ENCODE results near the gene SIPA1L3.

Gene SIPA1L3

GRCh38 chr19:37970699-37971098, 63.7 kb downstream of the SIPA1L3 start:
- H3K4me3 ChIP-seq (ENCODE audit: low read length): no peak overlapping the region
- TF ChIP-seq ZNF274 (IDR thresholded peaks at IDR 0.05; ENCODE audit: low read depth, low read length): no peak

GRCh38 chr19:37972803-37973202, 65.8 kb downstream of the SIPA1L3 start:
- no peak overlapping the region for H3K4me3 ChIP-seq (ENCODE audit: low read length)
- TF ChIP-seq ZNF274 (IDR thresholded peaks at IDR 0.05; ENCODE audit: low read depth, low read length): no peak

GRCh38 chr19:37973666-37974065, 66.7 kb downstream of the SIPA1L3 start:
- no peak for TF ChIP-seq ZNF274 (IDR thresholded peaks at IDR 0.05; ENCODE audit: low read depth, low read length)
- no peak overlapping the region for H3K4me3 ChIP-seq (ENCODE audit: low read length)

GRCh38 chr19:37975071-37975470, 68.1 kb downstream of the SIPA1L3 start:
- no peak for TF ChIP-seq ZNF274 (IDR thresholded peaks at IDR 0.05; ENCODE audit: low read depth, low read length)
- no peak overlapping the region for H3K4me3 ChIP-seq (ENCODE audit: low read length)

GRCh38 chr19:37975596-37976515, 68.8 kb downstream of the SIPA1L3 start:
- TF ChIP-seq ZNF274 (IDR thresholded peaks at IDR 0.05; ENCODE audit: low read depth, low read length): no peak
- no peak overlapping the region for H3K4me3 ChIP-seq (ENCODE audit: low read length)

GRCh38 chr19:37977391-37977790, 70.4 kb downstream of the SIPA1L3 start:
- H3K4me3 ChIP-seq (ENCODE audit: low read length): no peak overlapping the region
- TF ChIP-seq ZNF274 (IDR thresholded peaks at IDR 0.05; ENCODE audit: low read depth, low read length): no peak

DNA sequence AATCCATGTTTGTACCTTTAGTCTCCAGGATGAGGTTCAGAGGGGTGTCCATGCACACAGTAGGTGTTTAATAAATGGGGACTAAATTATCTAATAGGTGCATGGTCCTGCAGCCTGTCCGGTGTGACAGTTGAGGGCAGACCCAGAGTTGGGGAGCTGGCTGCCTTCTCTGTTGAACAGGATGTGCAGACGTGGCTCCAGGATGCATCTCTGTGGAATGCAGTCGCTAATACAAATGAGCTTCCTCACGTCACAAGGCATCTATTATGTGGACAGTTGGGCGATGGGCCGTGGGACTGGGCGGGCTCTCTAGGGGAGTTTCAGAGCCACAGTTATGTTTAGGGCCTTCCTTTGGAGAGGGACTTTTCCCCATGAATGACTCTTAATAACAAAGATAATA, 71.0 kb downstream of the SIPA1L3 start:
- TF ChIP-seq ZNF274 (IDR thresholded peaks at IDR 0.05; ENCODE audit: low read depth, low read length): no peak
- no peak overlapping the region for H3K4me3 ChIP-seq (ENCODE audit: low read length)

- TF ChIP-seq ZNF274 (IDR thresholded peaks at IDR 0.05; ENCODE audit: low read depth, low read length): no peak
- H3K4me3 ChIP-seq (ENCODE audit: low read length): peak overlapping the region; percentile 17; the same call in 1 of the 2 replicates
These were observed 72.6 kb downstream of the SIPA1L3 start for GRCh38 chr19:37979547-37980082.

DNA sequence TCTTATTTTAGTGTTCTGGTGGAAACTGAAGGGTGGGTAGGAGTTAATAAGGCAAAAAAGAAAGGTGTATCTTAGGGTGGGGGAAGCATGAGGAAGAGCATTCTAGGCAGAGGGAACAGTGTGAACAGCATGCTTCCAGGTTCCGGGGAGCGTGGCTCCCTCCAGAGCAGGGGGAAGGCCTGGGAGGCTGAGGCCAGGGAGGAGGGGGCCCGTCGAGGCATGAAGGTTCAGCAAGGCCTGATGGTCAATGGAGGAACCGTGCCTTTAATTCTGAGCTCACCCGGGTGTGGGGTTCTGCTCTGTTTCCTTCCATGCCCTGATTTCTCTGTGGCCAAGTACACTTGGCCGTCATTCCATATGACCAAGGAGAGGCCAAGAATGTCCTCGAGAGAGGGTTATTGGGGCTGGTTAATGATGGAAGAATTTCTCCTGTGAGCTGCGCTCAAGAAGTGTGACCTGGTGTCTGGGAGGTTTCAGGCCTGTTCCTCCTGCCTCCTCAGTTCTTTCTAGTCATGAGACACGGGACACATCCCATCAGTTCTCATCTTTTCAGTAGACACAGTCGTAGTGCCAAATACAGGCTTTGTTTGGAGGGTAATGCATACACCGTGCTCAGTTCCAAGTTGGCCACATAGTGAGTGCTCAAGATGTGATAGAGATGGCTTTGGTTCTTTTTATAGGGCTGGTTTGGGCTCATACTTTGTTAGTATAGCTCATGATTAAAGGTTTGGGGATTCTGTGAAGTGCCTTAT, 73.6 kb downstream of the SIPA1L3 start:
- H3K4me3 ChIP-seq (ENCODE audit: low read length): no peak overlapping the region; the same call in 1 of the 2 replicates
- no peak for TF ChIP-seq ZNF274 (IDR thresholded peaks at IDR 0.05; ENCODE audit: low read depth, low read length)

DNA sequence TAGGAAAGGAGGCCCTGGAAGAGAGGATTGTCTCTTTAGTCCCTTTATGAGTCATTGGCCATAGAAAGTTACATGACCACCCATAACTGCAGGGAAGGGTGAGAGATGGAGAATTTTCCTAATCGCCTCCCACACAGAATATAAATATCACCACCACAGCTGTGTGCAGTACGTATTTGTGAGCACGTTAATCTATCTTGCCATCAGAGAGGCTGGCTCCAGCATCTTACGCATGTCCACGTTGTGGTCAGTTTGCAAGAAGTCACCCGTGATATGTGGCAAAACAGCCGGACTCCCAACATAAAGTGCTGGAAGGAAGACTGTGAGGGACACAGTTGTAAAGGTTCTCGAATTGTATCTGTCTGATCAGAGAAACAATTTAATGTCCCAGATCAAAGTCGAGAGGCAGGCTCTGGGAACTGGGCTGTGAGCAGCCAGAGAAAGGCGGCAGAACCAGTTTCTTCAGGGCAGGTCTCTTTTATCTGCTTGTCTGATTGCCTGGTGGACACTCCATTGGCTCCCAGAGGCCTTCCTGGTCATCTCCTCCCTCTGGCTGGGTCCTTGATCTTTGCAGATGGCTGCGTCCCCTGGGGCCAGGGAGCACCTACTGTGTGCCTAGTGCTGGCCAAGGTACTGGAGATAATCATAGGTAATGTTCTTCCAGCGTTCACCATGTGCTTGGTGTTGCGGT, 74.9 kb downstream of the SIPA1L3 start:
- H3K4me3 ChIP-seq (ENCODE audit: low read length): no peak overlapping the region
- no peak for TF ChIP-seq ZNF274 (IDR thresholded peaks at IDR 0.05; ENCODE audit: low read depth, low read length)

DNA sequence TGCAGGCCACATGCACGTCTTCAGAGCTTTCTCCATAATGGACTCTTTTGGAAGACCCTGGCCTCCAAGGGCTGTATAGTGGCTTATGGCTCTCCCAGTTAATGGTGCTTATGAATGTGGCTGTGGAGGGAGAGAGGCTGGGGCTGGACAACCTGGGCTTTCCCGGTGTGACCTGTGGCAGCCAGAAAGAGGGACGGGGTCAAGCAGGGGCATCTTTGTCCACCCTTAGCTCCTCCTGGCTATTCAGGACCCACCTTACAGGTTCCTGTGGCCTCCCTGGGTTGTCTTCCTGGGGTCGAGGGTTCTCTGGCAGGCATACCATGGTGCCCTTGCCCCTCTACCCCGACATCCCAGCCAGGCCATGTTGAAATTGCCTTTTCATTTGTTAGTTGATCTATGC, 75.6 kb downstream of the SIPA1L3 start:
- H3K4me3 ChIP-seq (ENCODE audit: low read length): no peak overlapping the region
- TF ChIP-seq ZNF274 (IDR thresholded peaks at IDR 0.05; ENCODE audit: low read depth, low read length): no peak

DNA sequence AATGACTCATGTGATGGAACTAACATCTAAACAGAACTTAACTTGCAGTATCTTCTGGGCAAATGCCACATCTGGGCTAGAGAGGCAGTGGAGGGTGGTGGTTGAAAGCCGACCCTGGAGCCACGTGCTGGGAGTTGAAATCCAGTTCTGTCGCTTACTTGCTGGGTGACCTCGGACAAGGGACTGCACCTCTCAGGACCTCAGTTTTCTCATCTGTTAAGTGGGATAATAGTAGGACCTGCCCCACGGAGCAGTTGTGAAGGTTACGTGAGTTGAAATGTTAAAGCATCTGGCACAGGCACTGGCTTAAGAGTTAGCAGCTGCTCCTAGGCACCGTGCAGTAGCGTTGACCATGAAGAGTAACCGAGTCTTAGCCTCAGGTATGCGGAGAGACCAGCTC, 76.1 kb downstream of the SIPA1L3 start:
- H3K4me3 ChIP-seq (ENCODE audit: low read length): no peak overlapping the region
- no peak for TF ChIP-seq ZNF274 (IDR thresholded peaks at IDR 0.05; ENCODE audit: low read depth, low read length)

DNA sequence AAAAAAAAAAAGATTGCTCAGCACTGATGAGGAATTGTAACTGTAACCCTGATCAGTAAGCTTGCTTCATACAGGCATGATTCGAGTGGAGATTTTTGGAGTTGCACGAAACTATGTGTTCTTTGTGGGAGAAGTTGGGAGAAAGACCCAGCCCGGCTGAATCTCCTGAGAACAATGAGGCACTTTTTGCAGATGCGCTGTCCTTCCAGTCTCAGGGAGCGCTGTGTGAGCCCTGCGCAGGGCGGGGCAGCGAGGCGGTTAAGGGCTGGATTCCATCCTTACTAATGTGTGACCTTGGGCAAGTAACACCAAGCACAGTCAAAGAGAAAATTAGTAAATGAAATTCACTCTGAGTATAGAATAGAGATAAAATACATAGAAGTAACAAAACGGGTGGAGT, 76.9 kb downstream of the SIPA1L3 start:
- TF ChIP-seq ZNF274 (IDR thresholded peaks at IDR 0.05; ENCODE audit: low read depth, low read length): no peak
- H3K4me3 ChIP-seq (ENCODE audit: low read length): no peak overlapping the region
